Peyer's patch (tissue), 4 donors: ENCODE measurements around the gene CASKIN2.

ENCODE experiments used
- POLR2A ChIP-seq, 2 donors: fragments of 450-650 bp; IDR thresholded peaks; one replicate each; pipeline ENCODE4 v1.5.1; 2017; ENCODE audit warnings: antibody characterized with exemption in 2 of 2, mild to moderate bottlenecking in 2 of 2, moderate library complexity in 2 of 2
- TF ChIP-seq, protein P1 (sequence below), 6 experiments: fragments of 450-650 bp in 4 of 6; fragments of 200-600 bp in 2 of 6; sonication (generic) in 1 of 6; IDR thresholded peaks; one replicate each; pipeline ENCODE4 v1.5.1; 2017 to 2019; ENCODE audit warnings: antibody characterized with exemption in 6 of 6, mild to moderate bottlenecking in 3 of 6, moderate library complexity in 1 of 6

DNA sequence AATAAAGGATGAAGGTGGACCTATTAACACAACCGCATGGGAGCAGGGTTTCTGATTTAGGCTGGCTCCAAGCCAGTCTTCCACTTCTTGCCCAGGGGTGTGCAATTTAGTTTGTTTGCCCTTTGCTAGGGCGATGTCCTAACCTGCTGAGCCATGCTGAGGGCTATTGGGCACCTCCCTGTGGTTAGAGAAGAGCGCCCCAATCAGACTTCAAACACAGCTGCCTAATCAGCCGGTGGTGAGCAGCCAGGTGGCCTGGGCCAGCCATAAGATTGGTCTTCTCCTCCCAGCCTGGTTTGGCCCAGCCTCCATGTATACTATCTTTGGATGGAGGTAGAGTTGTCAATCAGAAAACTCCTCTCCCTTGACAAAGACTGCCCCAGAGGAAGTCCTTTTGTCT, 43.2 kb downstream of the CASKIN2 start:
- TF ChIP-seq, protein P1, sequence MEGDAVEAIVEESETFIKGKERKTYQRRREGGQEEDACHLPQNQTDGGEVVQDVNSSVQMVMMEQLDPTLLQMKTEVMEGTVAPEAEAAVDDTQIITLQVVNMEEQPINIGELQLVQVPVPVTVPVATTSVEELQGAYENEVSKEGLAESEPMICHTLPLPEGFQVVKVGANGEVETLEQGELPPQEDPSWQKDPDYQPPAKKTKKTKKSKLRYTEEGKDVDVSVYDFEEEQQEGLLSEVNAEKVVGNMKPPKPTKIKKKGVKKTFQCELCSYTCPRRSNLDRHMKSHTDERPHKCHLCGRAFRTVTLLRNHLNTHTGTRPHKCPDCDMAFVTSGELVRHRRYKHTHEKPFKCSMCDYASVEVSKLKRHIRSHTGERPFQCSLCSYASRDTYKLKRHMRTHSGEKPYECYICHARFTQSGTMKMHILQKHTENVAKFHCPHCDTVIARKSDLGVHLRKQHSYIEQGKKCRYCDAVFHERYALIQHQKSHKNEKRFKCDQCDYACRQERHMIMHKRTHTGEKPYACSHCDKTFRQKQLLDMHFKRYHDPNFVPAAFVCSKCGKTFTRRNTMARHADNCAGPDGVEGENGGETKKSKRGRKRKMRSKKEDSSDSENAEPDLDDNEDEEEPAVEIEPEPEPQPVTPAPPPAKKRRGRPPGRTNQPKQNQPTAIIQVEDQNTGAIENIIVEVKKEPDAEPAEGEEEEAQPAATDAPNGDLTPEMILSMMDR (IDR thresholded peaks at IDR 0.05) = no peak
- no peak for TF ChIP-seq POLR2A (IDR thresholded peaks at IDR 0.05)
